Effector CD8-positive, alpha-beta T cell (primary cell): ENCODE measurements around the gene GPR108.
A peak's percentile ranks its signal among the peaks of the same experiment; 100 is the strongest.

ENCODE experiments used
- DNase-seq: peaks from one replicate; lab custom pipeline; 2025; lab: John Stamatoyannopoulos, UW

Gene GPR108

GRCh38 chr19:6737873-6738786 lies 750 bp upstream of the GPR108 start:
- peak; percentile 49 for DNase-seq

GRCh38 chr19:6736917-6737283 lies 480 bp downstream of the GPR108 start:
- DNase-seq = peak; percentile 44

- DNase-seq = peak; percentile 44
Measured at GRCh38 chr19:6736169-6736916, 1.0 kb downstream of the GPR108 start.

GRCh38 chr19:6735181-6735911 lies 2.0 kb downstream of the GPR108 start:
- no peak for DNase-seq

- DNase-seq = no peak
Measured at GRCh38 chr19:6734096-6734696, 3.2 kb downstream of the GPR108 start.

GRCh38 chr19:6733338-6734095 lies 3.9 kb downstream of the GPR108 start:
- DNase-seq = no peak

- DNase-seq = no peak
Measured at GRCh38 chr19:6732803-6733337, 4.5 kb downstream of the GPR108 start.

GRCh38 chr19:6731822-6732221 lies 5.6 kb downstream of the GPR108 start:
- no peak for DNase-seq

GRCh38 chr19:6730941-6731670 lies 6.3 kb downstream of the GPR108 start:
- DNase-seq = no peak

- no peak for DNase-seq
Measured at GRCh38 chr19:6730153-6730804, 7.1 kb downstream of the GPR108 start.

GRCh38 chr19:6729573-6730152 lies 7.7 kb downstream of the GPR108 start:
- DNase-seq = no peak

GRCh38 chr19:6728346-6728745 lies 9.0 kb downstream of the GPR108 start:
- no peak for DNase-seq

GRCh38 chr19:6725513-6726231 lies 11.7 kb downstream of the GPR108 start:
- no peak for DNase-seq

- no peak for DNase-seq
Measured at GRCh38 chr19:6724631-6725492, 12.5 kb downstream of the GPR108 start.

GRCh38 chr19:6723738-6724137 lies 13.6 kb downstream of the GPR108 start:
- DNase-seq = no peak

- DNase-seq = no peak
Measured at GRCh38 chr19:6723108-6723618, 14.2 kb downstream of the GPR108 start.

GRCh38 chr19:6721773-6722172 lies 15.6 kb downstream of the GPR108 start:
- no peak for DNase-seq

- no peak for DNase-seq
Measured at GRCh38 chr19:6721138-6721474, 16.3 kb downstream of the GPR108 start.
